ENCODE results near the gene DGLUCY.

GRCh38 chr14:91180611-91181010, 66.7 kb downstream of the DGLUCY start:
- TF ChIP-seq POLR2AphosphoS5 (IDR thresholded peaks at IDR 0.05) (no peak), POLR2A (IDR thresholded peaks at IDR 0.05) (no peak), CTCF (IDR thresholded peaks at IDR 0.05 in 8 of 11, conservative IDR thresholded peaks at IDR 0.05 in 3 of 11) (no peak)

Data from spleen (tissue), 7 donors.